Adrenal gland (tissue), 5 donors: ENCODE data around the gene ARHGAP5.

ENCODE experiments used
- CTCF ChIP-seq, 6 experiments: fragments of 450-650 bp in 4 of 6; fragments of 200-600 bp in 2 of 6; sonication (generic) in 1 of 6; IDR thresholded peaks; 1 replicate in 5 of 6; 2 replicates in 1 of 6; pipeline versions ENCODE4 v1.5.1 to v1.8.0; 2016 to 2021; ENCODE audit warnings: antibody characterized with exemption in 6 of 6, mild to moderate bottlenecking in 2 of 6, moderate library complexity in 1 of 6
- POLR2A ChIP-seq, 2 donors: fragments of 450-650 bp; IDR thresholded peaks; one replicate each; pipeline ENCODE4 v1.6.1; 2017; ENCODE audit warnings: antibody characterized with exemption in 2 of 2, mild to moderate bottlenecking in 2 of 2, moderate library complexity in 1 of 2
- donor health status: DM: no; HTN: no; CAD: no.

GRCh38 chr14:32064931-32065330 is 12.2 kb upstream of the ARHGAP5 start:
- TF ChIP-seq CTCF (IDR thresholded peaks at IDR 0.05) (no peak), POLR2A (IDR thresholded peaks at IDR 0.05) (no peak)
